Uterus (tissue), 2 donors: ENCODE results near the gene TSEN15.

Experiments used
- POLR2A ChIP-seq, 2 donors: fragments of 450-650 bp; IDR thresholded peaks; one replicate each; pipeline ENCODE4 v1.6.1; 2016; ENCODE audit warnings: antibody characterized with exemption in 2 of 2, mild to moderate bottlenecking in 1 of 2, moderate library complexity in 1 of 2
- TF ChIP-seq, protein P1 (sequence below), 4 experiments: fragments of 200-600 bp in 2 of 4; fragments of 450-650 bp in 2 of 4; sonication (generic) in 2 of 4; IDR thresholded peaks; one replicate each; pipeline ENCODE4 v1.5.1; 2016 to 2019; ENCODE audit warnings: antibody characterized with exemption in 4 of 4, mild to moderate bottlenecking in 2 of 4, moderate library complexity in 1 of 4

DNA sequence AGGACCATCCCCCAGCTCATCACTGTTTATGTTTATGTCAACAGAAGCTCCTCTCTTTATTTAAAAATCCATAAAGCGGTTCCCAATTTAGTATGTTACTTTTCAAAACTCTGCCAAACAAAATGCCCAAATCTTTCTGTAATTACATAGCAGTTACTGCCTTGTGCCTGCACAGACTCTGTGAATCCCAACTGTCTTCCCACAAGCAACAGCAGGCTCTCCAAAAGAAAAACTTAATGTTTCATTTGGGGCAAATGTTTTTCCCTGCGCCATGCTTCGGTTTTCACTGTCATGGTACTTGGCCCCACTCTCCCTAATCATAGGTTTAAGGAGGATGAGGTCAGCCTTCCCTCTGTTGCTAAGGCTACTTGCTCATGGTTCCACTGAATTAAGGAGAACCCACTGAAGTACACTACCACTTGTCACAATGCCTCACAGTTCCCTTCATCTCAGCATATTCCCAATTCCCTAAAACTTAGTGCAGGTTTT lies 18.6 kb upstream of the TSEN15 start:
- TF ChIP-seq, protein P1, sequence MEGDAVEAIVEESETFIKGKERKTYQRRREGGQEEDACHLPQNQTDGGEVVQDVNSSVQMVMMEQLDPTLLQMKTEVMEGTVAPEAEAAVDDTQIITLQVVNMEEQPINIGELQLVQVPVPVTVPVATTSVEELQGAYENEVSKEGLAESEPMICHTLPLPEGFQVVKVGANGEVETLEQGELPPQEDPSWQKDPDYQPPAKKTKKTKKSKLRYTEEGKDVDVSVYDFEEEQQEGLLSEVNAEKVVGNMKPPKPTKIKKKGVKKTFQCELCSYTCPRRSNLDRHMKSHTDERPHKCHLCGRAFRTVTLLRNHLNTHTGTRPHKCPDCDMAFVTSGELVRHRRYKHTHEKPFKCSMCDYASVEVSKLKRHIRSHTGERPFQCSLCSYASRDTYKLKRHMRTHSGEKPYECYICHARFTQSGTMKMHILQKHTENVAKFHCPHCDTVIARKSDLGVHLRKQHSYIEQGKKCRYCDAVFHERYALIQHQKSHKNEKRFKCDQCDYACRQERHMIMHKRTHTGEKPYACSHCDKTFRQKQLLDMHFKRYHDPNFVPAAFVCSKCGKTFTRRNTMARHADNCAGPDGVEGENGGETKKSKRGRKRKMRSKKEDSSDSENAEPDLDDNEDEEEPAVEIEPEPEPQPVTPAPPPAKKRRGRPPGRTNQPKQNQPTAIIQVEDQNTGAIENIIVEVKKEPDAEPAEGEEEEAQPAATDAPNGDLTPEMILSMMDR (IDR thresholded peaks at IDR 0.05) = no peak
- no peak for TF ChIP-seq POLR2A (IDR thresholded peaks at IDR 0.05)
